HG03060 (cell line): ENCODE measurements around the gene HPS1.
"Not testable (repeated sequence)": the region's sequence is repeated elsewhere in the genome, so short reads cannot be mapped to it uniquely, and the experiment has no call there.

Source experiments
- ATAC-seq: cut with Tn5 transposase; IDR thresholded peaks from one replicate; pipeline ENCODE4 v1.9.1; 2021; ENCODE audit warnings: low read depth, moderate number of reproducible peaks; ENCODE audit not compliant: unreplicated experiment

Gene HPS1

DNA sequence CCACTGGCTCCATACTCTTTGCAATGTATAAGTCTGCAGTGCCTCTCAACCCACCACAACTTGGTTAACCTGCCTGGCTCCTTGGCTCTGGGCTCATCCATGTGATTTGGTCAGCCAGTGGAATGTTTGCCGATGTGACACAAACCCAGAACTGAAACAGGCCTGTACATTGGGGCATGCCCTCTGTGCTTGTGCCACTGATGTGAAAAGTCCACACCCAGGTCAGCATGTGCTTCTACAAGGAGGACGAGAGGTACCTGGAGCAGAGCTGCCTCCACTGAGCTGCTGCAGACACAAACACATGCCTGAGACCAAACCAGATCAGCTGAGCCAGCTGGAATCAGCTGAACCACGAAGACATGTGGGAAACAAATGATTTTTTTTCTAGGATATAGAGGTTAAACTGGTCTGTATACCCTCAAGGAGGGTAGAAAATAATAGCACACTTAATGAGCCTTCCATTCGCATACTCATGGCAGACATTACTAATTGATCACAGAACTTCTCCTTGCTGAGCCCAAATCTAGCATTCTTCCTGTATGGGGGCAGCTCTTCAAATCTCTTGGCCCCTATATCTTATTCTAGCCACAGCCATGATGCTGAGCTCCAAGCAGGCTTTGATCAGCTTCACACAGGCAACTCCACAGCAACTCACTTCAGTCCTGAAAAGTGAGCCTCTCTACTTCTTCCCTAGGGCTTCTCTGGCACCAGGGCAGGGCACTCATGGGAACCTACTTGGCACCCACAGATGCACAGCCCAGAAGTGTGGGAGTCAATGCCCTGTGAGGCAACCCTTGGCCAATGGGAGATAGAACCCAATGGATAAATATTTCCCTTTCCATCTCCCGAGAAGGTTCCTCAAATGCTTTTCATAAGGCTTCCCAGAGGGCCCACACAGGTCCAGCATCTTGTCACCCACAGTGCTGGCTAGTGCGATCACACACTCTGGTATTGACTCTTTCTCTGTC, 50.4 kb downstream of the HPS1 start:
- ATAC-seq, result no peak

DNA sequence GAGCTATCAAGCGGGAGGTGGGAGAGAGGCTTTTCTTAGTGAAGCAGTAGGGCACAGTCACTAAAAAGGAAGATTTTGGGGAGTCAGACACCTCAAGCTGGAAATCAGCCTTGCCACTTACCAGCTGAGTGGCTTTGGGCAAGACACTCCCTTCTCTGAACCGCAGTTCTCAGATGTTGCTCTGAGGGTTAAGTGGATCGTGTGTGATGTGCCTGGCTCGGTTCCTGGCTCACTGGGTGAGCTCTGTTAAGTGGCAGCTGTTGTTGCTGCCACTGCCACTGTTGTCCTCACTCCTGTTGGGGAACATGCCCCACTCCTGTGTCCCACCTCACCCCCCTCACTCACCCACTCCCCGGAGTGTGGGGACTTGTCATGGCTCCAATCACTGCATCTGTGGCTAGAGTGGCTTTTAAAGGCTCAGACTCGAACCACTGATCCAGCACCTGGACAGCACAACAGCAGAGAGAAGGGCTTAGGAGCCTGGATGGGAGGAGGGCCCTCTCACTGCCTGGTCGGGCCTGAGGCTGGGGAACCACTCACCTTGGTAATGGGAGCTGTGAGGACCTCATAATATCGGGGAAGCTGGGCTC, 51.8 kb downstream of the HPS1 start:
- no peak for ATAC-seq

GRCh38 chr10:98391578-98391991, 55.1 kb downstream of the HPS1 start:
- ATAC-seq, result no peak

DNA sequence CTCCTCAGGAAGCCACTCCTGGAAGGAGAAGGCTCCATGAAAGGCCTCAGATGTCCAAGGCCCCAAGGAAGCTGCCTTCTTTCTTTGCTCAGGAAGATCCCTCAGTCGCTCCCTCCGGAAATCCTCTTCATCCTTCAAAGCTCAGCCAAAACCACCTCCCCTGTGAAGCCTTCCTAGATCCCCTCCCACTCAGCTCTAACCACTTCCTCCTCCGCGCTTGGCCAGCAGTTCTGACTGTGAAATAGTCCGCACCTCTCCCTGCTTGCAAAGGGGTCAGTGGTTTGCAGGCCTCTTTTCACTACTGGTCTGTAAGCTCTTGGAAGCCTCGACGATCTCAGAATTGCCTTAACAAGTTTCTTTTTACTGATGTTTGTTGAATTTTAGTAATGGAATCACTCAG, 55.7 kb downstream of the HPS1 start:
- no peak for ATAC-seq

GRCh38 chr10:98390406-98390805, 56.3 kb downstream of the HPS1 start:
- no peak for ATAC-seq

- no peak for ATAC-seq
Observed at GRCh38 chr10:98389398-98389797, 57.3 kb downstream of the HPS1 start.

DNA sequence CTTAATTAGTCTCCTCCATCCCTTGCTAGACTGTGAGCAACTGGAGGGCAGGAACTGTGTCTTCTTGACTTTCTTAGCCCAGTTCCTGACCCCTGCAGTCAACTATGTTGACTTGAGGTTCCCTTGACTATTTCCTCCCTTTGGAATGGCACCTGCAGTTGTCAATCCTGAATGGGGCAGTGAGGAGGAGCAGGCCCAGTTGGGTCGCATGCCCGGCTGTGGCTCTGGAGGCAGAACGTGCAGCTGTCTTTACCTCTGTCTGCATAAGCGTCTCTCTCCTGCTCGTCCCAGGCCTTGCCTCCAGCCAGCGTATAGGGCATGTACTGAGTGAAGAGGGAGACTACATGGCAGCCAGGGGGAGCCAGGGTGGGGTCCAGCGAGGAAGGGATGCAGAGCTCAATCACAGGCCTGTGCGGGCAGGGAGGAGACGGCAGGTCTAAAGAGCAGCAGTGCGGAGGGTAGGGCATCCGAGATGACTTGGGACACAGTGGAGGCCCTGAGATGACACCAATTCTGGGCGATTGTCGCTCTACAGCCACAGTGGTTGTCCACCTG, 58.6 kb downstream of the HPS1 start:
- no peak for ATAC-seq

DNA sequence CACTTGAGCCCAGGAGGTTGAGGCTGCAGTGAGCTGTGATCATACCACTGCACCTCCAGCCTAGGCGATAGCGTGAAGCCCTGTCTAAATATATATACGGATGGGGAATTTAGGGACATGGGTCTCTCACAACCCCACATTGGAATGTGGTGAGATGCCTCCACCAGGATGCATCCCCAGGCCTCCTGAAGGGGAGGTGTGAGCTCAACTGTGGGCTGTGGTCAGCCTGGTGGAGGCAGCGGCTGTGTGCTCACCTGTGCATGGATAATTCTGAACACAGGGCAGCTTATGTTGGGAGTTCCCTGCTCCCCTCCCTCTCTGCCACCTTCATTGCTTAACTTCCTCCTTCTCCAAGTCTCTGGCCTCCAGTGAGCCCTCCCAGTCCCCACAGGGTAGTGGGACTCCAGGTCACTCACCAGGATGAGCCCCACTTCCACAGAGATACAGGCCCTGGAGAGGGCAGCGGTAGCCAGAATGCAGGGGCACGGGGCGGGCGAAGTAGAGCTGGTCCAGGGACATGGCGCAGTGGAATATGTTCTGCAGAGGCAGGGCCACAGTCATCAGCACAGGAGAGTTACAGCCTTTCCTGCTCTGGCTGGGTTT, 62.1 kb downstream of the HPS1 start:
- no peak for ATAC-seq

DNA sequence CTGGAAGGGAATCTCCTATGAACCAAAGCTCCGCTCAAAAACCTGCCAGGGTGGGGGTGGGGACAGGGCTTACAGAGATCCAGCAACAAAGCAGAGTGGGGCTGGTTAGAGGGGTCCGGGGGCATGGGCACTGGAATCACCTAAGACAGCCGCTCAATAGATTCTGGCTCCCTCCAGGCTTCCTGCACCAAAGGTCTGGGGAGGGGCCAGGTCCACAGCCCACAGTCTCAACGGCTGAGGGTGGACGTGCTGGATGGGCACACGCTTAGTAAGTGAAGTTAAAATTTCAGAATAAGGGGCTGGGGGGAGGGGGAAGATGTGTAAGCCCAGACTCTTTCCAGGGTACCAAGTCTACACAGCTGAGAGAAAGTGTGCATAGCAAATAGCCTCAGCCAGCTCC, 62.9 kb downstream of the HPS1 start:
- ATAC-seq, result no peak

GRCh38 chr10:98383134-98383667, 63.5 kb downstream of the HPS1 start:
- ATAC-seq, result not testable (repeated sequence)

DNA sequence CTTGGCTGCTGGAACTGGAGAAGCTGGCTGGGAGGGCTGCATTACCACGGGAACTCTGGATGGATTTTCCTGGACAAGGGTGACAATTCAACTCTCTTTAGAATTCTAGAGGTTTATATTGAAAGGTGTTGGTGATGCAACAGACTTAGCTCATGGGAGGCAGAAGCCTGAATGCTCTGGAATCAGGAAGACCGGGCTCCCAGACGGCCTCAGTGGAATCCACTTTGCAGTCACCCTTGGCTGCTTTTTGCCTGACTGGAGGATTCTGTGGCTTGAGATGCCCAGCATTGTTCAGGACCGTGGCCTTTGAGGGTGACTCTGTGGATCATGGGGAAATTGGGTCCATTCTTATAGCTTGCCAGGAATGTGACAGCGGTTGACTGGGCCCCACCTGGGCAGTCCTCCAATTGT, 64.0 kb downstream of the HPS1 start:
- ATAC-seq, result no peak

DNA sequence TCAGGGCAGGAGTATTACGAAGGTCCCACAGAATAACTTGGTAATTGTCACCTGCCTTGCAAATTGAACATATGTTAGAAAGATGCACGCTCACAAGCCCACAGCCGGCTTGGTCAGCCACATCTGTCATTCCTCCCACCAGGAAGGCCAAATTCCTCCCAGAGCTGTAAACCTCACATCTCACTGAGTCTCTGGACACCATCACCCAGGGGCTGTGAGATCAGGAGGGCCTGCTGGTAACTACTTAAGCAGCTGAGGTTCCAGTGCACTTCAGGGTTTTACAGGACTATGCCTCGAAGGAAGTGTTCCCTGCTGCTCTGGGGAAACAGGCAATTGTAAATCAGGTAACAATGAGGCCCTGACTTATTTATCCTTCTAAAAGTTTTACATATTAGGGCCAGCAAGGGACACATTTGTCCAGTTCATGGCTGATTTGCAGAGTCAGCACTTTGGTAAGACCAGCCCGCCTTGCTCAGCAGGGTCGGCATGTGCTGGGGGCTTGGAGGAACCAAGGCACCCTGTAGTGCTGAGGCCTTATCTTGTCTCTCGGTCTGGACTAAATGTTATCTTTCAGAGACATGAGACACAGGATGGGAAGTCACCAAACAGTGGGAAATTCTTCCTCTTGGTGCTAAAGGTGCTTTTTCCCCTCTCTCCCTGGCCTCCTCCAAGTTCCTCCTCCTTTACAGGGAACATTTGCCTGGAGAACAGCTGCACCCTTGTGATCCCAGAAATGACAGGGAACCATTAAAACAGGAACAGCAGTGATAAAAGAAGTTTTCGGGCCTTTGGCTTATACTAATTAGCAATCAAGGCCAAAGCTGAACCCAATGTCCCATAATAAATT, 66.0 kb downstream of the HPS1 start:
- no peak for ATAC-seq

DNA sequence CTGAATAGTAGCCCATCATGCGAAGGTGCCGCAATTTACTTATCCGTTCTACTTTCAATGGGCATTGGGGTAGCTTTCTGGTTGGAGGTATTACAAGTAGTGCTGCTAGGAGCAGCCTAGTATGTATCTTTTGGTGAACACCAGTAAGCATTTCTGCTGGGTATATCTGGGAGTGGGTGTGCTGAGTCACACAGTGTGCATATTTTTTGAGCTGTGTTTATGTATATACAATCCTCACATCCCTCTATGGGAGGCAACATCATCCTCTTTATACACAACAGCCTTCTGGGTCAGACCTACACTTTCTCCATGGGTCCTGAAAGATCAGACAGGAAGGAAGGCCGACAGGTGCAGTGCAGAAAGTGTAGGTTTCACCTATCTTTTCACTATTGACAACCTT, 68.0 kb downstream of the HPS1 start:
- ATAC-seq, result no peak

DNA sequence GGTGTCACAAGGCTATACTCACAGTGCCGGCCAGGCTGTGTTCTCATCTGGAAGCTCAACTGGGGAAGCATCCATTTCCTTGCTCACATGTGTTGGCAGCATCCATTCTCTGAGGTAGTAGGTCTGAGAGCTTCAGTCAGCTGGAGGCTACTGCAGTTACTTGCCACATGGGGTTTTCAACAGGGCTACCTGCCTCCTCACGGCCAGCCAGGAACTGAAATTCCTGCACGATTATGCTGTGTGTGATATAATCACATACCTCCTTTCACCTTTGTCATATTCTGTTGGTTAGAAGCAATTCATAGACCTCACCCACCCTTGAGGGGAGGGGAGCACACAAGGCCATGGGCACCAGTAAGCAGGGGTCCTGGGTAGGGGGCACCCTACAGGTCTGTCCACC, 69.2 kb downstream of the HPS1 start:
- ATAC-seq, result no peak

DNA sequence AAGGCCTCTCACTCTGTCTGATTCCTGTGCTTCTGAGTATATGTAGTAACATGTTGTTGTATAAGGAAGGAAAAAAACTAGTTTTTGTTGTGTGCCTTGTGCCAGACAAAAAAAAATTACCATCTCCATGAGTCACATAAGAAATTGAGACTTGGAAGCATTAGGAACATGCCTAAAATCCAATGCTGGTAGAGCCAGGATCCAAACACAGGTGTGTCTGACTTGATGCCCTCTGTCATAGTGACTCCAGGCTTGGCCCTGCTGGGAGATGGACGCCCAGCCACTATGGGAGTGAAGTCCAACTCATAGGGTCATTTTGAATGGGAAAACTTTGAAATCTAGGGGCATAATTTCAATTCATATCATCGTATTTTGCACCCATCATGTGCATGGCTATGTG, 69.7 kb downstream of the HPS1 start:
- ATAC-seq, result no peak

DNA sequence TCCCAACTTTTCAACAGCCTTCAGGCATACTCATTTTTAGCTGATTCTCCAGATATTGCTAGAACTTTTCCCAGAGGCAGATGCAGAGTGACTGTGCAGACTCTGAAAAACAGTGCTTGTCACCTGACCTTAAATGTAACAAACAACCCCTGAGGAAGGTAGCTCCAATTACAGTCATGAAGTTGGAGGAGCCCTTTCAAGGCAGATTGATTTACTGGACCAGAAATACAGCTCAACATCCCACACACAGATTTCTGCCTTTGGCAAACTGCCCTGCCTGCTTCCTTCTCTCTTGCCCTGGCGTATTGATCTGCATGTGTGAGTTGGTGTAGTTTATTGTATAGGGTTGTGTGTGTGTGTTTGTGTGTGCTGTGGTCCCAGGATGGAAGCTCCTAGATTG, 70.2 kb downstream of the HPS1 start:
- ATAC-seq, result no peak

DNA sequence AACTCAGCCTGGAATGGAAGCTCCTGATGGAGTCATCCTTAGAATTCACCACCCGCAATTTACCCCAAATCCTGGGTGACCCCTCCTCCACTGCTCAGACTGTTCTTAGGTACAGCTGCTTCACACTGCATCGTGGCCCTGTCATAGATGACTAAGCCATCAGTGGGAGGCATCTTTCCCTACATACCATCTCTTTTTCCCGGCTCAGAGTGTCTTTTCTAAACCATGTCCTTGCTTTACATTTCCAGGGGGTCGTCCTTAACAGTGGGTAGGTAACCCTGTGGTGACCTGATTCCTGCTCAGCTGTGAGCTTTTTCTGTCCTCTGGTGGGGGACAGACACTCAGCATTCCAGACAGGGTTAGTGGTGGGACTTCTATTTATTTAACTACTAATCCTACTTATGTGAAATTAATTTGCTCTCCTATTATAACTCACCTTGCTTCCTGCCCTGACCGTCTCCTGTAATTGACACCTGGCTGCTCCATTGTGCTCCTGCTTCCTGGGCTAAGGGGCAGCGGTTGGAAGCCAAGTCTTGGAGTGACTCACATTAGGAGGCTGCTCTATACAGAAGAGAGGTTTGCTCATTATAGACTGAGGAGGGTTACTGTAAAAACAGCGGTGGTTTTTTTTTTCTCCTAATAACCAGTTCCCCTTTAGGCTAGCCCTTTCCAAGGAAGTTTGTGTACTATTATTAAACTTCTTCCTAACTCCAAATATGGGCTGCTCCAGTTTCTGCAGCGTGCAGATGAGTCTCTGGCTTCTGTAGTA, 72.3 kb downstream of the HPS1 start:
- ATAC-seq, result no peak

DNA sequence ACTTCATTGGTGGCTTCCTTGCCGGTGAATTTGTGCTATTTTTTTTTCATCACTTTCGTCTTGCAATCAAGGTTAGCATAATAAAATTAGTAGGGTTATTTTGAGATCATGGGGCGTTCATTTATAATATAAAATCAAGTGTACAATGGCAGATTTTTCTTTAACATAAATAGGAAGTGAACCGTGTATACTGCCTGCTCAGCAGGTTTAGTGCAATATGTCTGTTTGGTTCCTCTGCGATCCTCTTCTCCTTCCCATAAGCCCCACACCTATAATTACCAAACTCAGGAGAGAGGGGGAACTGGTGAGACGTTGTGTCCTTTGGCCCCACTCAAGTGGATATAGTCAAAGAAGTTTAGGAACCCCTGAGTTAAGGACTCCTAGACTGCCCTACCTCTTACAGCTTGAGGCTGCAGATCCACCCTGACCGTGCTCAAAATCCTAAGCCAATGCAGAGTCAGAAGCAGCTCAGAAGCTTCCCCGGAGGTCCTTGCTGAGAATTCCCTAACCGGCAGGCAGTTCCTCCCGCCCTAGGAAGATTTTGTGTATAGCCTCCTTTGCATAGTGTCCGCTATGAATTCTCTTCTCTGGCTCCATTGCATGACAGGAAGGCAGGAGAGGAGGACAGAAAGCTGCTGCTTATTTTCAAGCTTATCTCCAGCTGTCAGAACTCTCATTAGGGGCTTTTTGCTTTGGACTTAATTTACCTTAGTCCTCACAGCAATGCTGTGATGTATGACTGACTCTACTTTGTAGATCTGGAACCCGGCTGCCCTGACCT, 73.3 kb downstream of the HPS1 start:
- ATAC-seq, result no peak
